ENCODE measurements around the gene STIM2.

STIM2 gene

DNA sequence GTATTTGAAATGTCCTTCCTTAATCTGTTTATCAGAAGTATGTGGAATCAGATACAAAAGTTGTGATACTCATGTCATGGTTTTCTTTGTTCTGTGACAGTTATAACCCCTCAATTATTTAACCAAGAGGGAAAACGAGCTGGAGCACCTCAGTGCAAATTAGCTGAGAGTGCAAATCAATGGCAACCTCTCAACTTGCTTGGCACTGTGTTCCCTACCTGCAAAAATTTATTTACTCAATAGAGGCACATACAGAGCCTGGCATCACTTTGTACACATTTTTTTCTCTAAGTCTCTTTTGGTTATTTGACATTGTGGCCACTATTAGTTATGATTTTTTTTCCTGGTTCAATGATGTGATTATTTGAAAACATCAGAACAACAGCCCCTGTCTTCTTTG, 186.2 kb downstream of the STIM2 start:
- no peak overlapping the region for H3K9ac ChIP-seq (ENCODE audit: low read depth, low read length, poor library complexity, severe bottlenecking)
- H3K36me3 ChIP-seq (ENCODE audit: insufficient read depth, low read length) = no peaks in the 10 kb centered on the region
- H3K79me2 ChIP-seq (ENCODE audit: insufficient read depth, low read length) = no peaks in the 10 kb centered on the region
- no peaks in the 10 kb centered on the region; the same call in 1 of the 2 replicates for H3K9me3 ChIP-seq (ENCODE audit: insufficient read depth, low read depth, low read length)
- no peaks in the 10 kb centered on the region for H3K4me1 ChIP-seq (ENCODE audit: insufficient read depth, low read length, poor library complexity, severe bottlenecking)
- H2AFZ ChIP-seq (ENCODE audit: low read length) = no peak overlapping the region
- H3K4me3 ChIP-seq (ENCODE audit: low read length, poor library complexity, severe bottlenecking) = no peak overlapping the region
- no peak for TF ChIP-seq EZH2phosphoT487 (IDR thresholded peaks at IDR 0.05; ENCODE audit: borderline replicate concordance)
- TF ChIP-seq, protein P1, sequence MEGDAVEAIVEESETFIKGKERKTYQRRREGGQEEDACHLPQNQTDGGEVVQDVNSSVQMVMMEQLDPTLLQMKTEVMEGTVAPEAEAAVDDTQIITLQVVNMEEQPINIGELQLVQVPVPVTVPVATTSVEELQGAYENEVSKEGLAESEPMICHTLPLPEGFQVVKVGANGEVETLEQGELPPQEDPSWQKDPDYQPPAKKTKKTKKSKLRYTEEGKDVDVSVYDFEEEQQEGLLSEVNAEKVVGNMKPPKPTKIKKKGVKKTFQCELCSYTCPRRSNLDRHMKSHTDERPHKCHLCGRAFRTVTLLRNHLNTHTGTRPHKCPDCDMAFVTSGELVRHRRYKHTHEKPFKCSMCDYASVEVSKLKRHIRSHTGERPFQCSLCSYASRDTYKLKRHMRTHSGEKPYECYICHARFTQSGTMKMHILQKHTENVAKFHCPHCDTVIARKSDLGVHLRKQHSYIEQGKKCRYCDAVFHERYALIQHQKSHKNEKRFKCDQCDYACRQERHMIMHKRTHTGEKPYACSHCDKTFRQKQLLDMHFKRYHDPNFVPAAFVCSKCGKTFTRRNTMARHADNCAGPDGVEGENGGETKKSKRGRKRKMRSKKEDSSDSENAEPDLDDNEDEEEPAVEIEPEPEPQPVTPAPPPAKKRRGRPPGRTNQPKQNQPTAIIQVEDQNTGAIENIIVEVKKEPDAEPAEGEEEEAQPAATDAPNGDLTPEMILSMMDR (conservative IDR thresholded peaks at IDR 0.05; ENCODE audit: low read length) = no peak
- H4K20me1 ChIP-seq (ENCODE audit: insufficient read depth, low read length, poor library complexity, severe bottlenecking) = no peaks in the 10 kb centered on the region
- H3K4me2 ChIP-seq (ENCODE audit: low read depth, low read length, poor library complexity, severe bottlenecking) = no peak overlapping the region
- no peaks in the 10 kb centered on the region for H3F3A ChIP-seq (ENCODE audit: low read depth)
- no peaks in the 10 kb centered on the region for H3K27me3 ChIP-seq (ENCODE audit: insufficient read depth, low read length, poor library complexity, severe bottlenecking)
- no peaks in the 10 kb centered on the region for H3K9me2 ChIP-seq (replicated peaks; ENCODE audit: low read depth, low read length)

DNA sequence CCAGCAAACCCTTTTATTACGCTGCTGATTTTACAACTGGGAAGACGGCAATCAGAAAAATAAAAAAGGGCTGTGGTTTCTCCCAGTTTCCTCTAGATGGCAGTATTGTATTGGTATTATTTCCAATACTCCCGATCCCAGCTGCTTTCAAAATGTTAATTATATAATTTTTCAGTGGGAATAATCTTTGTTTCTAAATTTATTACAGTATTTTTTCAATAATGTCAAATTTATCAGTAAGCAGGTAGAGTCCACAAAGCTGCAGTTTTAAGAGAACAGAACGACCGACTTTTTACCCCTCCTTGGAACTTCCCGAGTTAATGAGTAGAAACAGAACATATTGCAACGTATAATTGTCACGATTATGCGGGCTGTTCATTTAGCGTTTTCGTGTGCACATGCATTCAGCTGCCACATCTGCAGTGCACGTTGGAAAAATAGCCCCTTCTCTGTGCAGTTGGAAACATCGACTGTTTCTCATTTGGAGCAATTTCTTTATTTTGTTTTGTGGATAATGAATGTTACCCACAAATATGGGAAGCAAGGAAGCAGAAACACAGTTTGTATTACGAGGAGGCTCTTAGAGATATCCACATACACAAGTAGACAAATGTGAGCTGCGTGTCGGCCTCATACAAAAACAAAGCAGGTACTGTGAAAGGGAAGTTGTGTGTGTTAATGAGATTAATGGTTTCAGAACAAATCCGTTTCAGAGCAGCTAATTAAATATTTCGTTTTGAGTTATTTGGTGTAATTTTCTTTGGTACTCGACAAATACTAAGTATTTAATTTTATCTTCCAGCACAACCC, 188.0 kb downstream of the STIM2 start:
- TF ChIP-seq EZH2phosphoT487 (IDR thresholded peaks at IDR 0.05; ENCODE audit: borderline replicate concordance) = no peak
- TF ChIP-seq, protein P1 (conservative IDR thresholded peaks at IDR 0.05; ENCODE audit: low read length) = peak; percentile 77
- H3K9me3 ChIP-seq (ENCODE audit: insufficient read depth, low read depth, low read length) = no peaks in the 10 kb centered on the region
- H2AFZ ChIP-seq (ENCODE audit: low read length) = no peak overlapping the region
- no peaks in the 10 kb centered on the region for H3K79me2 ChIP-seq (ENCODE audit: insufficient read depth, low read length)
- H3K4me1 ChIP-seq (ENCODE audit: insufficient read depth, low read length, poor library complexity, severe bottlenecking) = no peaks in the 10 kb centered on the region
- no peaks in the 10 kb centered on the region for H3K27me3 ChIP-seq (ENCODE audit: insufficient read depth, low read length, poor library complexity, severe bottlenecking)
- H3K4me2 ChIP-seq (ENCODE audit: low read depth, low read length, poor library complexity, severe bottlenecking) = no peak overlapping the region
- H3K9me2 ChIP-seq (replicated peaks; ENCODE audit: low read depth, low read length) = no peaks in the 10 kb centered on the region
- no peaks in the 10 kb centered on the region for H4K20me1 ChIP-seq (ENCODE audit: insufficient read depth, low read length, poor library complexity, severe bottlenecking)
- H3K9ac ChIP-seq (ENCODE audit: low read depth, low read length, poor library complexity, severe bottlenecking) = no peak overlapping the region
- no peaks in the 10 kb centered on the region for H3K36me3 ChIP-seq (ENCODE audit: insufficient read depth, low read length)
- H3K4me3 ChIP-seq (ENCODE audit: low read length, poor library complexity, severe bottlenecking) = no peak overlapping the region
- no peaks in the 10 kb centered on the region for H3F3A ChIP-seq (ENCODE audit: low read depth)

DNA sequence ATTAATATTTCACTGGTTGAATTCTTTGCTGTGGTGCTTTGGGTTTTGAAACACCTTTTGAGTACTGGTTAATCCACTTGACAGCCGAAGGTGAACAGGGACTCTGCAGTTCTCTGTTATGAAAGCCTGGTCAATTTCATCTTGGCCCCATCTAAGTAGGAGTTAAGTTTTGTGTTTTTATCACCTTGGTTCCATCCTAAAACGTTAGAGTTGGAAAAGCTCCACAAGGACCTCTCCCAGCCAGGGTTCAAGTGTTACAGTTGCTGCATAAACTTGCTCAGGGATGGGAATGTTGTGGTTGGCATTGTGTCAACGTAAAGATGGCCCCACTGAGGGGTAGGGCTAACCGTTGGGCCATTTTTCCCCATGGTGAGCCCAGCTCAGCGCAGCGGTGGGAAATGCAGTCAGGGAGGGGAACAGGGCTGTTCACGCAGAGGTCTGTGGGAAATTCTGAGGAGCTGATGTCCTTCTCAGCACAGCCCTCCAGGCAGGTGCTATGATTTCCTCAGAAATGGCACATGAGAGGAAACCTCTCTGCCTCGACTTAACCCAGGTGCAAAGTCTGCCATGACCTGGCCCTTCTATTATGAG, 188.7 kb downstream of the STIM2 start:
- H2AFZ ChIP-seq (ENCODE audit: low read length) = no peak overlapping the region
- no peaks in the 10 kb centered on the region for H3K27me3 ChIP-seq (ENCODE audit: insufficient read depth, low read length, poor library complexity, severe bottlenecking)

More for the DNA sequence above, 188.7 kb downstream of the STIM2 start:
- Histone ChIP-seq H3K36me3 (ENCODE audit: insufficient read depth, low read length) (no peaks in the 10 kb centered on the region), H3F3A (ENCODE audit: low read depth) (no peaks in the 10 kb centered on the region), H3K9me3 (ENCODE audit: insufficient read depth, low read depth, low read length) (no peaks in the 10 kb centered on the region), H3K4me1 (ENCODE audit: insufficient read depth, low read length, poor library complexity, severe bottlenecking) (no peaks in the 10 kb centered on the region), H4K20me1 (ENCODE audit: insufficient read depth, low read length, poor library complexity, severe bottlenecking) (no peaks in the 10 kb centered on the region), H3K4me3 (ENCODE audit: low read length, poor library complexity, severe bottlenecking) (no peak overlapping the region), H3K79me2 (ENCODE audit: insufficient read depth, low read length) (no peaks in the 10 kb centered on the region), H3K4me2 (ENCODE audit: low read depth, low read length, poor library complexity, severe bottlenecking) (no peak overlapping the region), H3K9me2 (replicated peaks; ENCODE audit: low read depth, low read length) (no peaks in the 10 kb centered on the region), H3K9ac (ENCODE audit: low read depth, low read length, poor library complexity, severe bottlenecking) (no peak overlapping the region)
- TF ChIP-seq, protein P1 (conservative IDR thresholded peaks at IDR 0.05; ENCODE audit: low read length) = no peak
- TF ChIP-seq EZH2phosphoT487 (IDR thresholded peaks at IDR 0.05; ENCODE audit: borderline replicate concordance) = no peak
